HG02678 (cell line): ENCODE measurements around the gene SATB1.

Experiments used
- ATAC-seq: cut with Tn5 transposase; IDR thresholded peaks from one replicate; pipeline ENCODE4 v1.9.1; 2021; ENCODE audit warnings: mild to moderate bottlenecking, moderate library complexity; ENCODE audit not compliant: unreplicated experiment

The SATB1 gene

DNA sequence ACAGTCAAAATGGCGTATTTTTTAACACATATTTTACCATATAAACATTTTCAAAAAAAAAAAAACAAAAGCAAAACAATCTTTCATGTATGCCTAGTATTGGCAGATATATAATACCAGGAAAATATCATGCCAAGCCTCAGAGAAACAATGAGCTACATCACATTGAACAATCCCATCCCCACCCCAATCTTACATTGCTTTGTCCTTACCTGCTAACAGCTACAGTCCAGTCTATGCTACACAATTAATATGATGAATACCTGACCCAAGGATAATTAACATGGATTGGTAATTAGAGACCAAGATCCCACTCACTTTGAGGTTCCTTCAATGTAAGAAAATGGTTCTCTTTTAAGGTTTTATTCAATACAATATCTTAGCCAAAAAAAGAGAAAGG lies 7.6 kb upstream of the SATB1 start:
- ATAC-seq, result no peak

DNA sequence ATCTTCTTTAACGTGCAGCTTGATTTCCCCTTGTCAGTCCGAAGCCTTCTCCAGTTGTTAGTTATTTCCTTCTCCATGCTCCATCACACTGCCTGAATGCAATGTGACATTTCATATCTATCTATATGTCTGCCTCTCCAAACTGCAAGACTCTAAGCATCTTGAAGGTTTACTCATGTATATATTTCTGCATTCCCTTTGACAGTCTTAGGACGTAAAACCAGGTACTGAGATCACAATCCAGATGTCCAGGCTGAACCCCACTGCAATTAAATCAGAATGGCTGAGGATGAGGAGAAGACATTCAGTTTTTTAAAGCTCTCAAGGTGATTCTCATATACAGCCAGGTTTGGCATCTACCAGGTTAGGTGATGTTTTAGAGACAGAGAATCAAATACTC lies 6.1 kb upstream of the SATB1 start:
- ATAC-seq, result no peak

DNA sequence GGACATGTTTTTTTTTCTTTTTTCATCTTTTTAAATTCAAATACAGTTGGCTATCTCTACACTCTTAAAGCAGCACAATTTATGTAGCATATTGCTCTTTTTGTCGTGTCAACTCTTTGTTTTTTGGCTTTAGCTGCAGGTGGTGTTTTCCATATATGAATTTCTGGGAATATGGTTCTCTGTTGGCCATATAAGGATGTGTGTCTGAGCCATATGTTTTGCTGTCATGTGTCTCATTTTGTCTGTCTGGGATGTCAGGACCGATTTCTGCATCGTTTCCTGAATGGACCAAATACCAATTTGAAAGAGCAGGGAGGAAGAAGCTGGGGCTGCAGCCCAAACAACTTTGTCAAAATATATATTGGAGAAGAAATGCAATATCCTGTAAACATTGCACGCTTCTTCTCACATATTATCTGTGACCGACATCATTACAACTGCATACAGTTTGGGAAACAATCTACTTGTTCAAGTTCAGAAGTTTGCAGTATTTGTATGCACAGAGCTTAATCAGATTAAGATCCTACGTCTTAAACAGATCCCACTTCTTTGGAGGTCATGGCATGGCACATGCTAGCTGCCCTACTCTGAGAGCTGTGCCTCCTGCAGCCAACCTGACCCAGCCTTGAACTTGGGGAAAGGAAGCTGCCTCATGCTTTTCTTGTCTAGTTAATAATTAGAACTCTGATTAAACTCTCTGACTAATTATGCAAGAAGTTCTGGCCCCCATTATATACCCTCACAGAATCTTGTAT lies 4.0 kb upstream of the SATB1 start:
- ATAC-seq, result no peak

DNA sequence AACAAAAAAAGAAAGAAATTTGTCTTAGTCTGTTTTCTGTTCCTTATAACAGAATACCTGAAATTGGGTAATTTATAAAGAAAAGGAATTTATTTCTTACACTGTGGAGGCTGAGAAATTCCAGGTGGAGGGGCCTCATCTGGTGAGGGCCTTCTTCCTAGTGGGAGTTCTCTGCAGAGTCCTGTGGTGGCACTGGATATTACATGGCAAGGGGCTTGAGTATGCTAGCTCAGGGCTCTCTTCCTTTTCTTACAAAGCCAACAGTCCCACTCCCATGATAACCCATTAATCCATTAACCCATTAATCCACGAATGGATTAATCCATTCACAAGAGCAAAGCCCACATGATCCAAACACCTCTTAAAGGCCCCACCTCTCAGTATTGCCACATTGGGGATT lies 2.9 kb upstream of the SATB1 start:
- ATAC-seq, result no peak

DNA sequence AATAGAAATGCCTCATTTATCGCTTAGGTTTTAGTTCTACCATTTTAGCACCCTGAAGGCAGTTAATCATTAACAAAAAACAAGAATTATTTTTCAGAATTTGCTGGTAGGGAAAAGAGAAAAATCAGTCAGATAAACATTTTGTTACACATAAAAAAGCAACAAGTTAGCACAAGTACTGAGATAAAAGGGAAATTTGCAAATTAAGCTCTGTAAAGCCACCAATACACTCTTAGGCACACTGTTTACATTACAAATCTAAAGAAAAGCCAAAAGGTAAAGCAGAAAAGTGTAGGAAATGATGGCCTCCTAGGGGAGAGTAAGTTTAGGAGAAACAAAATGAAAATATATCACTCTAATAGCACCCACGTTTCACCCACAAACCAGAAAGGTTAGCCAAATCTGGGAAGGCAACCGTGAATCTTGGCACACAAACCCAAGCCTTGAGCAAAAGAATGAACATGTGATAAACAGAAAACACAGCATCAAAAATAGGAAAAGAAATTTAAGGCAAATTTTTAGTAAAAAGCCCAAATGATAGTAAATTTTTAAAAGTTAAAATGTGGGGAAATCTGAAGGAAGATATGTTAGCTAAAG lies 1.6 kb upstream of the SATB1 start:
- no peak for ATAC-seq

DNA sequence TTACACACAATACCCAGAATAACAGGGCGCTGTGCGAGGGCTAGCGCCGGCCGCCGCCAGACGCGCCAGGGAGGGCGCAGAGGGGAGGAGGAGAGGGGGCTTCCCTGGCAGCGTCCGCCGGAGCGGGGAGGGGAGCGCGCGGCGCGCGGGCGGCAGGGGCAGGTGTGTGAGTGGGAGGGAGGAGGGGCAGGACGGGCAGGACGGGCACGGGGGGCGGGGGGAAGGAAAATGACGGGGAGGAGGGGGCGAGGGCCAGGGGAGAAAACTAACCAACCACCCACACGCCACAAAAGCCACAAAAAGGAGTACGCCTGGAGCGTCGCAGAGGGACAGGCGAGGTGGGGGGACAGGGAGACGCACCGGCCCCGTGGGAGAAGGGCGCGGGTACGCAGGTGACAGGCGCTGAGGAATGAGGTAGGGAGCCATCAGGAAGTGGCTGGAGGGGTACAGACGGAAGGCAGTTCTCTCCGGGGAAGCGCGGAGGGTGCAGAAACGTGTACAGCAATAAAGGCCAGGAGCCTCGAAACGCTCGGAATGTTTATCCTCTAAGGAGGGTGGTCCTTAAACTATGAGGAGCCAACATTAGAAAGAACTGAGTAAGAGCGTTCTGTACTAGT lies 610 bp upstream of the SATB1 start:
- no peak for ATAC-seq

DNA sequence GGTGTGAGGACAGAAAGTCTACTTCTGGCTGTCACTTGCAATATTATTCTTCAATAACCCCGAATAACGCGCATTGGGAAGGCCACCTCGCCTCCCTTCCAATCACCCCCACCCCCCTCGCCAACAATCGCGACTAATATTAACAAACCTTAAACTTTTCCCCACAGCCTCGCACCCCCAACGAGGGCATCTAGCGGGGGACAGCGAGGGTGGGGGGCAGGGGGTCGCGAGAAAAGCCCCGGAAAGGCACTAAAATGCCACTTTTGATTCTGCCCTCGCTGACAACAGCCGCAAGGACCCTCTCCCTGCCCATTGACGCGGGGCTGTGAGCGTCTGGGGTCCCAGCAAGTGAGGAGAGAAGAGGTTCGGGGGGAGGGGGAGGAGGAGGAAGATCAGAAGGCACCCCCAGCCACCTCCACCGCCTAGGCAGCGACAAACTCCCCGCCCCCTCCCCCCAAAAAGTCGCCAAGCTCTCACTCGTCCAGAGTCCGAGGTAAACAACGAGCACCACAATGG lies 868 bp downstream of the SATB1 start:
- ATAC-seq, result no peak

DNA sequence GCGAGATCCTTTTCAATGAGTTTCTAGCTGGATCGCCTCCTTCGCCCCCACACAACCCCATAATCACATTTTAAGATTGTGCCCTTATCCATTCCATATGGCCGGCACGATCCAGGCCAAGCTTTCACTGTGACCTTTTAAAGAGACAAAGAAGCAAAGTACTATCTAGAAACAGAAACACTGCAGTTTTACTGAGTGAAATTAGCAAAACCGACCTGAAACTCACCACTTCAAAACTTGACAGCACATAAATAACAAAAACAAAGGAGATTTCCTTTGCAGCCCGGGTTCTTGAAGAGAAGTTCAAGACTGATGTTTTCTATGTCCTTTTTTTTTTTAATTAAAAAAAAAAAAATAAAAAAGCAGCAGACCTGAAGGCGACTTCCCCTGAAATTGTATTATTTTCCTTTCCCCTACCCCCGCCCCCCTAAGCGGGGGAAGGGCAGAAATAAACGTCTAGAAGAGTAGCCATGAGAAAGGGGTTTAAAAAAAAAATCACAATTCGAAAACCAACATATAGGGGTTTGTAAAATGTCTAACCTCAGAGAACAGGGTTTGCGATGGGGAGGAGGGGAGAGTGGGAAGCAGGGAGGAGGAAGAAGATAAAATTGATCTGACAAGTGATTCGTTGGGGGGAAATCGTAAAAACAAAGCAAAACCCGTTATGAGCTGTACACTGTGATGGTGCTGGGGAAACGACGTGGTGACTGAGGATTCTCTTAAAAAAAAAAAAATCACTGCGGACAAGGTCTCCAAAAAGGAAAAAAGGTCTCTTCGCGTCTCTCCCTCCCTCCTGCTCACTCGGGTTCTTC lies 1.5 kb downstream of the SATB1 start:
- ATAC-seq, result peak; percentile 84

DNA sequence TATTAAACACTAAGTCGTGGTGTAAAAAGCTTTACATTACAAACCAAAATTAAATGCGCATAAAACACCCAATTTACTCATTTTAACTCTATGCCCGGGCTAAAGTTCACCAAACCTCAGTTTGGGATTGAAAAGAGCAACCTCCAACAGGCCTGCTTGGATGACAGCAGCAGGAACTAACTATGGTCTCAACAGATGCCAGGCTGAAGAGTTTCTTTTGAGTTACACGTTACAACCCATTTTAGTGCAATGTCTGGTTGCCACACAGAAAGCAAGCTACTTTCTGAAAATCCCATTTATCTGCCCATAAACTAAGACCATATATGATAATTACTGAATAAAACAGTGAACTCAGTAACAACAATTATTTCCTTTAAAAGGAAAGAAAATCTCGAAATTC lies 2.2 kb downstream of the SATB1 start:
- no peak for ATAC-seq

DNA sequence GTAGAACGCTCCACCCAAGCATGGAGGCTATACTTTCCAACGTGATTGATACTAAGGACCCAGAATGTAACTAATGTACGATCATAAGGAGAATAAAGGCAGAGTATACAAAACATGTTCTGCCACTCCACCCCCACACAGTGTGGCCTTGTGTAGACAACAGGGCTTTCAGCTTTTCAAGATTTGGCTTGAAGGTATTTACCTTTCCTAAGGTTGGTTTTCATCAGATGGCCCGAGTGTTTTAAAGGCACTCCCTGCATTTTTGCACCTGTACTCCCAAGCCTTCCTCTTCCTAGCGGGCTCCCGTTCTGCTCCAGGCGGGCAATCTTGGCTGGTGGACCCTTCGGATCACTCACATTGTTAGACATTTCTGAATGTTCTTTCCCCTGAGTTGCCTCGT lies 4.6 kb downstream of the SATB1 start:
- no peak for ATAC-seq

DNA sequence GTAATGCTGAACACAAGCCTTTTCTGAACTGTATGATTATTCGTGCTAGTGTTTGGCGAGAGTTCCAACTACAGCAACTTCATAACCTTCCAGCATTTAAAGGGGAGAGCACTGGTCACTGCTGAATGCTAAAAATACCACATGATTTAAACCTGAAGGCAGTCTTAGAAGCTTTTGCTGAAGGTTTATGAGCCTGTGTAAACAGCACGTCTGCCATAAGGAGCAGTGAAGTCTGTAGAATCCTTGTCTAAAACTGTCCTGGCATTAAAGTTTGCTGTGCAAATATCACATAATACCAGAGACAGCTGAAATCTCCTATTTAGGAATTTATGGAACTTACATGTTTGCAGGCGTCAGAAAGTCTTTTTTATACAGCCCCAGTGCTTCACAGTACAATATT lies 5.9 kb downstream of the SATB1 start:
- no peak for ATAC-seq

DNA sequence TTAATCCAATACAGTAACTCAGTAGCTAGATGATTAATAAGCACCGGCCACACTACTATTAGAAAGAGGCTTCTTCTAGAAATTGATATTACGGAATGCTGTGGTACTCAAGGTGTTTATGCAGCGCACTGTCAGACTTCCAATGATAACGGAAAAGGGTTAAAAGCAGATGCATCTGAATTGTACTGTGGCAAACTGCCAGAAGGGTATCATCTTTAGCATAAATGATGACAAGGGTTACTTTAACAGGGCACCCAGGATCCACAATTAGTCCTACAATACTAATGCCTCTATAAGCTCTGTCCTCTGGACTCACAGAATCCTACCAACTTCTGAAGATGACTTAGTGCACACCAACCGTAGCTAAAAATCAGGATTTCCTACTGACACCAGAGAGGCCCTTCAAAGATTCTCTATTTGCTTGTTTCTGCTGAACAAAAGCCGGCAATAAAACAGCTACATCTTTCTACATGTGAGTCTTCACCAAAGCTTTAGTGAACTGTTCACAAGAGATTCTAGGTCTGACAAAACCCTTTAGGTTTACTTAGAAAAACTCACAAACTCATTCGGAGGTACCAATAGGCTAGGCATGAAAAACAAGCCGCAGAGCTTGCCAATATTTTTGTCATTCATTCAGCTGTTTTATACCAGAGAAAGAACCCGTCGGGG lies 7.1 kb downstream of the SATB1 start:
- no peak for ATAC-seq

DNA sequence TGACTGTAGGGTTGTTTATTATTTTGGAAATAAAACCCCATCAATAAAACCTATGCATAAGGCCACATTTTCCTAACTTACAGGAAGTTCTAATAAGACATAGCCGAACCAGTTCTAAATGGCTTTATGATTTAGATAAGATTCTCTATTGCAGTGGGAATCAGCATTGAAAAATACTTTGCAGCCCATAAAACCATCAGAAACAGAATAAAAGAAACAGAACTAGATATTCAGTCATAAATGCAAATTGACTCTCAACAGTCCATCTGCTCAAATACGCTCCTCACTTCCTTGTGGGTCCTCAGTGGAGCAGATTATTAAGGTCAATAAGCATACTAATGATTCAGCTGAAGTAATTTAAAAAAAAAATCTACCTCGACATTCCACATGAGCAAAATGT lies 8.8 kb downstream of the SATB1 start:
- ATAC-seq, result no peak

DNA sequence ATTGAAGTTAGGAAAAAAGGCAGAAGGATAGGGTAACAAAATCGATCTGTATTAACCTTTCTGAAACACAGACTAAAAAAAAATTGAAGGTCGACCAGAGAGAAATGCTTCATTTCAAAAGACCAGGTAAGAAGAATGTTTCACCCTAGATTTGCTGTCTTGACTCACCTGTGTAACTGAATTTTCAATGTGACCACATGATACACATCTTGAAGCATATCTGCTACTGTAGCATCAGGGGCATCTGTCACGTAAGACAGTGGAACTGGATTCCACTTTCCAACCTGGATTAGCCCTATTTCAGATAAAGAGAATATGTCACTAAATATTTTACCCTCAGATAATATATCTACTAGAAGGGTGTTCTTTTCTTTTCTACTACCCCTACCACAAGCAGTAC lies 9.3 kb downstream of the SATB1 start:
- ATAC-seq, result no peak

DNA sequence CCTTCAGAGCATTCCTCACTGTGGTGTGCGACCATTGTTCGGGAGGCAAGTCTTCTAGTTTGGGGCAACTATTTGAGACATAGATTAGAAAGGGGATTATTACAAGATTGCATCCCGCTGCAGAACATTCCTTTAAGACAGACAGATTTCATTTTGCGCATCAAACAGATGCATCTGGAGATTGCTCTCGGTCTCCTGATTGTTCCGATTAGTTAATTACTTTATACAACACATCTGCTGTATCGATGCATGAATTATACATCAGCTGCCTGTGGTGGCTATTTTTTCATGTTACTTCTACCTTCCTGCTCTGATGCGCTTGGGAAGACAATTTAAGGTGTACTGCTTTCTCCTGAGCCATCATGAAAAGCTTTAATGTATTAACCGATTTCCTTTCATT lies 10.0 kb downstream of the SATB1 start:
- ATAC-seq, result no peak

DNA sequence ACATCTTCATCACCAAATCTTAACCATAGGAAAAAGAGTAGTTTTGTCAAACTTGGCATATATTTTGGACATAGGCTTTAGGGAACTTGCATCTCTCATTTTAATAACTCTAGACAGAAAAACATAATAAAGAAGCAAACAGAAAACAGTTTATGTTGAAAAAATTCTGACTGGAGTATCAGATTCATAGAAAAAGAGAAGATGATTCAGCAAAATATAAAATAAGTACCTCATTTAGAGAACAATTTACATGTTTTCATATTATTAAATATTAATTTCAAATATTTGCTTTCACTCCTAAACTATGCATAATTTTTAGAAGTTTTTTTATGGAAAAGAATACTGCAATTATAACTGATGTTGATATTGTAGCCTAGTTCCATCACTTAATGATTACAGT lies 12.5 kb downstream of the SATB1 start:
- no peak for ATAC-seq

DNA sequence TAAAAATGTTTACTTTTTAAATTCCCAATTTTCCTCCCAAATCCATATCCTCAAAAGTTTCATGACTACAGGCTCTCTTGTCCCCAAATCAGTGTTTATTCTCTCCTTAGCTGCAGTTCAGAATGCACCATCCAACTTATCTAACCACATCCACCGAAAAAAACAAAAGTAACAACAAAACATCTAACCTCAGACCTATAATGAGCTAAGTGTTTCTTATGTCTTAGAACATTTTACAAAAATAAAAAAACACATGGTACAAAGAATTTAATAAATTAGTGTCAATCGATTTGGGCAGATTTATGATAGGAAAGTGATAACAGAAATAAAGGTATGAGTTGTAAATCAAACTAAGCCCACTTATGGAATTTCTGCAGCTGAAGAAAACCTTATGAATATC lies 13.6 kb downstream of the SATB1 start:
- ATAC-seq, result no peak

DNA sequence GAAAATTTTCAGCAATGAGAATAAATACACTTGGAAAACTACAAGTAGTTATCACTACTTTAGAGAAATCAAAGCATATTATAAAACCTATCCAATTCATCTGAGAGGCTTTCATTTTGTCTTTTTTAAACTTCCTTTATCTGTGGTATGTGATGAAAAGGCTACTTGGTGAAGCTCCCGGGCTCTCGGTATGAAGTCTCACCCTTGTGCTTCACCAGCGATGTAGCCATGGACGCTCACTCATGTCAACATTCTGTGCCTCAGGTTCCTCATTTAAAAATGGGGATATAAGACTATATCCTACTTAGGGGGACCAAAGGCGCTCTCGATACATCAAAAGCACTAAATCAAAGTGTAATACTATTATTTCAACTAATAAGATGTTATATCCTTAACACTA lies 14.9 kb downstream of the SATB1 start:
- ATAC-seq, result no peak

DNA sequence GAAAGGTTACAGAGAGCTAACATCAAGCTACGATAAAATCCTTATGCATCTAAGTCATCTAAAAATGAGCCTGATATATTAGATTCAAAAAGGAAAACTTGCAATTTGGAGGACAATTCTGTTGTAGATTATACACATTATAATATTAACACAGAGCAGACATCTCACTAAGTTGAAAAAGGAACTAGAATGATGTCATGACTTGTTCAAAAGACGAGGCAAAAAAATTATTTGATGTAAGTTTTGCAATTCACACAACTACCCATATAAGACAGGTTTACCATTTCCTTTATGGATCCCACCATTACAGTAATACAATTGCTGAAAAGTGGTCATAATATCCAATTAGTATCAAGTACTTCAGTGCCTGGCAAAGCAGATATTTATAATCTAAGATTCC lies 15.9 kb downstream of the SATB1 start:
- ATAC-seq, result no peak

DNA sequence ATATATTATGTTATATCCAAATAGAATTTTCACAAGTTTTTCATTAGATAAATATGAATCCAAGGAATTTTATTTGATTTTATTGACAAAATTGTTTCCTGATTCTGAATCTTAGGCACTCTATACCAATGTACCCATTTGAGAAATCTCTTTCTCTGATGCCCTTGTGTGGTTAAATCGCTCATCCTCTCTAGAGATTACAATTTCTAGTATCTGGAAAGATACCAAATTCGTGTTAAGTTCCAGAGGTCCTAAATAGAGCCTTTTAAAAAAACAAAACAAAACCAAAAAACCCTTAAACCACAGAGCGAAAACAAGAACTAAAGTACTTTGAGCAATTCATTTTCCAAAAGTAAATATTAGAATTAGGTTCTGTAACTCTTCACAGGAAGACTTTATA lies 20.0 kb downstream of the SATB1 start:
- no peak for ATAC-seq

DNA sequence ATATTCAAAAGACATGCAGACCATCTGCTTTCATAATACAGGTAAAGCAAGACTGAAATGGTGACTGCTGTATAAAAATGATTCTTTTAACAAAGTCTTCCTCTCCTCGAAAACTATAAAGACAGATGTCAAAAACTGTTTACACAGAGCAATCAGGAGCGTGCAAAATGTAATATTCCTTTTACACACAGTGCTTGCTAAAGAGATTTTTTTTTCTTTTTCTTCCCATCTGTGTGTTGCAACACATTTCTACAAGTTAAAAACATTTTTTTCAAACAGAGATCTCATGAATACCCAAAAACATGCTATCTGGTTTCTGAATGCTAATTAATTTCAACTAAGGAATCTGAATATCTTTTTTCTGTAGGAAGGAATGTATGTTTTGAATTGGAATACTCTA lies 22.1 kb downstream of the SATB1 start:
- ATAC-seq, result no peak
